Lung microvascular endothelial cell (primary cell): ENCODE measurements around the gene GLS. TPM values are rescaled to one million over a fixed set of nuclear protein-coding genes. Genes with fewer than 3 reads are reported as not detected.
"Not testable (repeated sequence)": the region's sequence is repeated elsewhere in the genome, so short reads cannot be mapped to it uniquely, and the experiment has no call there.

Experiments used
- DNase-seq, 2 donors: peaks; one replicate each; pipeline versions ENCODE4 v3.0.0 to v3.0.0-alpha.2; 2010; ENCODE audit warnings: low read depth in 2 of 2
- total RNA-seq: library from RNA; depleted of rRNA; stranded (reverse); fragments of >200 nt; gene quantifications from 2 replicates; pipeline ENCODE4 v1.2.1, GENCODE V29; 2014

Gene GLS
- total RNA-seq, 1 donor from 2014 or later = 231 TPM

GRCh38 chr2:190988910-190989309 lies 108.3 kb downstream of the GLS start:
- no peak for DNase-seq

GRCh38 chr2:190990132-190990531 lies 109.5 kb downstream of the GLS start:
- no peak for DNase-seq

DNA sequence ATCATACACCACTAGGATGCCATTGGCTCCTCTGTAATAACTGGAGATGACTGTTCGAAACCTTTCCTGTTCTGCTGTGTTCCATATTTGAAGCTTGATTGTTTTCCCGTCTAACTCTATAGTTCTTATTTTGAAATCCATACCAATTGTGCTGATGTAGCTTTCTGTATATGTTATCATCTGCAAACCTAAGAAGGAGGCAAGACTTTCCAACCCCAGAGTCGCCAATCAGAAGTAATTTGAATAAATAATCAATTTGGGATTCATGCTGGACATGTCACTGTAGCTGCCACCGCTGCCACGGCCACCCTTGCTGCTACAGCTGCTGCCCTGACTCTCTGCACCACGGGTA lies 112.6 kb downstream of the GLS start:
- no peak for DNase-seq

DNA sequence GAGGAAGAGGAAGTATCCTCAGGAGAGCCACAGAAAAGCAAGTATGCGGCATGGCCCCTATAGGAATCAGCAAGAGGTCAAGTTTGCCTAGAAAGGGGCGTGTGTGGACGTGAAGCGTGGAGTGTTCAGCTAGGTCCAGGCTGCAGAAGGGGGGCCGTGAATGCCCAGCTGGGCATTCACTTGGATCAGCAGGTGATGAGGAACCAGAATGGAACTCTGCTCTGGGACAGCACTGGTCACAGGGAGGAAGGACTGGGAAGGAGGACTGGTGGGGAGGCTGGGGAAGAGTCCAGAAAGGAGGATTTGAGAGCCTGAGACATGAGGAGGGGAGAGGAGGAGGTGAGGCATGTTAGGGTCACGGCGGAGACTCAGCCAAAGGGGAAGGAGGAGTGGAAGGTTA lies 113.5 kb downstream of the GLS start:
- DNase-seq = no peak

DNA sequence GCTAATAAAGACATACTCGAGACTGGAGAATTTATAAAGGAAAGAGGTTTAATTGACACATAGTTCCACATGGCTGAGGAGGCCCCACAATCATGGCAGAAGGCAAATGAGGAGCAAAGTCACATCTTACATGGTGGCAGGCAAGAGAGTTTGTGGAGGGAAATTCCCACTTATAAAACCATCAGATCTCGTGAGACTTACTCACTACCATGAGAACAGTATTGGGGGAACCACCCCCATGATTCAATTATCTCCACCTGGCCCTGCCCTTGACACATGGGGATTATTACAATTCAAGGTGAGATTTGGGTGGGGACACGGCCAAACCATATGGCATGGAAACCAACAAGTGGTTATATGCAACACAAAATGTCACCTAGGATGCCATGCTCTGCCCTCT lies 114.7 kb downstream of the GLS start:
- not testable (repeated sequence) for DNase-seq

DNA sequence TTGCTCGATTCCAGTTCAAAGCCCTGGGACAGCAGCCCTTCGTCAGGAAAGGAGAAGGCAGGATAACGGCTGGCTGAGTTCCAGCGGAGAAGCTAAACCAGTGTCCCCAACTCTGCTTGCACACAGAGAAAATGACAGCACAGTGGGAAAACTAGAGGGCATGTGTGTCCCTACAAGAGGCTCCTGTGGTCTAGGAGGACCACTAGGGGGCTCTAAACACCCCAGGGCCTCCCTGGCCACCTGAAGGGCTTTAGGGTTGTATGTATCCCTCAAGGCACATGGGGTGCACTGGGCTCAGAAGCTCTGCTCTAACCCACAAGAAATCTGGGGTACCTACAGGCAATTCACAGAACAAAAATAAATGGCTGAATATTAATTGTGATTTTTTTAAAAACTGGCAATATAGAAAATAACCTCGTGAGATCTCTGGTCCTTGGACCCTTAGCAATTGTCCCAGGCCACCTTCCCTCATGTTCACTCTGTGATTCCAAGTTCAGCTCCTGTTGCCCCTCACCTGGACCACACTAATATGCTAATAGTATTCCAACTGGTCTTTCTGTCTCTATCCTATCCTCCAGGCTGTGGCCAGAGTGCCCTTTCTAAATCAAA lies 115.8 kb downstream of the GLS start:
- peak; percentile 54 to 70 for DNase-seq

GRCh38 chr2:190996947-190997346 lies 116.3 kb downstream of the GLS start:
- no peak for DNase-seq

- no peak for DNase-seq
Observed at GRCh38 chr2:190997526-190998113, 117.0 kb downstream of the GLS start.

DNA sequence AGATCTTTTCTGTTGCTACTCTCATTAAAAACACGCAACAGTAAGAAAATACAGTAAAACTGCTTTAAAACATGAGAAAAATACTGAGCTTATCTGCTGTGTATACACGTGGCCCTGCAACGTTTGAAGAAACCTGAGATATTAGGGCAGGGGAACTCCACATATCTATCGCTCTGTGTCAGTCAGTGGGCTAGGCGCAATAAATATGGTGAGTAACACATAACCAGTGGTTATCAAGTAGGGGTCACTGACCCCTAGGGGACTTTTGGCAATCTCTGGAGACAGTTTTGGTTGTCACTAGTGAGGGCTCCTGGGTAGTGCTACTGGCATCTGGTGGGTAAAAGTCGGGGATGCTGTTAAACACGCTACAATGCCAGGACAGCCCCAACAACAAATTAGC lies 118.4 kb downstream of the GLS start:
- no peak for DNase-seq

GRCh38 chr2:190999949-191000665 lies 119.5 kb downstream of the GLS start:
- no peak for DNase-seq

DNA sequence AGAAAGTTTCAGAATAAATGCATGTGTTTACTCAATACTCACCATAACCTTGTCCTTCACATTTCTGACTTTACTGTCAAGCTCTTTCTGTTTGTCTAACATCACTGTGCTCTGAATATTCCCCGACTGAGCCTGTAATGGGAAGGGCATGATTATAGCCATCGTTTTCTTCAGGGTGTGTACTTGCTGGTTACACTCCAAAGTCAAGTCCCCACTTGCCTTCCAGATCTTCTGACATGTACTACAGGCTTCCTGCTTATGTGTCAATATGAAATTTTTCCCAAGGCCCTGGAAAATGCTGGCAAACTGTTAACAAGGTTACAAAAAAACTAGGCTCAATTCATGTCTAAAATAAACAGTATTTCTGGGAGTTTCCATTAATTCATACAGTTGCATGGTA lies 120.4 kb downstream of the GLS start:
- peak in 1 of 2 donors; percentile 35 for DNase-seq

GRCh38 chr2:191001624-191002023 lies 121.0 kb downstream of the GLS start:
- DNase-seq = no peak

DNA sequence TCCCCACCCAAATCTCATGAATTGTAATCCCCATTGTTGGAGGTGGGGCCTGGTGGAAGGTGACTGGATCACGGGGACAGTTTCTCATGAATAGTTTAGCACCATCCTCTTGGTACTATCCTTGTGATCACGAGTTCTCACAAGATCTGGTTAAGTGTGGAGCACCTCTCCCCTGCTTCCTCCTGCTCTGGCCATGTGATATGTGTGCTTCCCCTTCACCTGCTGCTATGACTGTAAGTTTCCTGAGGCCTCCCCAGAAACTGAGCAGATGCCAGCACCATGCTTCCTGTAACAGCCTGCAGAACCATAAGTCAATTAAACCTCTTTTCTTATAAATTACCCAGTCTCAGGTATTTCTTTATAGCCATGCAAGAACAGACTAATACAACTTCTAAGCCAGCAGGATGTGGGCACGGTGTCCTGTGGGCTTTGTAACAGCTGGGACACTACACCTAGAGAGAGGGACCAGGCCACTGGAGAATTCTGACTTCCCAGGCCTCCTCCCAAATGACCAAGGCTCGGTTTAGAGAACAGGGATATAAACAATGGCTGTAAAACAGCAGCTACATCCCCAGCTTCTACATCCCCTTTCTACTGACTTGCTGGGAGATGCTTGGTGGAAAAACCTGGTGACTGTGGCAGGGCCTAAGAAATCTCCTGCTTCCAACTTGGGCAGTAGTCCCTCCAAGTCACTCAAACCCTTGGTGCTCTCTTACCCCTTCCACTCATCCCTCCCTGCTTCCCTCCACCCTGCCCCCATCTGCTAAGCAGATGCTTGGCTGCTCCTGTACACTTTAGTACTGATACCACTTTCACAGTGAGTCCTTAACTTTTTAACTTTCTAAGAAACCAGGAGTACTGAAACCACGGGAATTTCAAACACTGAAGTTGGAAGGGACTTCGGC lies 123.0 kb downstream of the GLS start:
- DNase-seq = no peak

DNA sequence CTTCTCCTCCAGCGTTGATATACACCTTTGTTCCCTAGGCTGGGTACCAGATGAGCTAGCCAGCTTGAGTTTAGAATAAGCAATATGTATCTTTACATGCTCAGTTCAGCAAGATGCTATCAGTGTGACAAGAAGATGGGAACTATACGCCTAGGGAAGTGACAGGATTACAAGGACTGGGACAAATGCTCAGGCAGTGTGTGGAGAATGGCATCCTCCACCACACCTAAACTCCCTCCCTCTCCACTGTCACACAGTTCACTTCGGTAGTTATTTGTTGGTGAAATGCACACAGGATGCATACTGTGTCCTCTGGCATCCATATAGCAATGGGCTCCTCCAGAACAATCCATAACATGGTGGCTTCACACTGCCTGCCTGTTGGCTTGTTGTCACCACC lies 125.7 kb downstream of the GLS start:
- DNase-seq = no peak

DNA sequence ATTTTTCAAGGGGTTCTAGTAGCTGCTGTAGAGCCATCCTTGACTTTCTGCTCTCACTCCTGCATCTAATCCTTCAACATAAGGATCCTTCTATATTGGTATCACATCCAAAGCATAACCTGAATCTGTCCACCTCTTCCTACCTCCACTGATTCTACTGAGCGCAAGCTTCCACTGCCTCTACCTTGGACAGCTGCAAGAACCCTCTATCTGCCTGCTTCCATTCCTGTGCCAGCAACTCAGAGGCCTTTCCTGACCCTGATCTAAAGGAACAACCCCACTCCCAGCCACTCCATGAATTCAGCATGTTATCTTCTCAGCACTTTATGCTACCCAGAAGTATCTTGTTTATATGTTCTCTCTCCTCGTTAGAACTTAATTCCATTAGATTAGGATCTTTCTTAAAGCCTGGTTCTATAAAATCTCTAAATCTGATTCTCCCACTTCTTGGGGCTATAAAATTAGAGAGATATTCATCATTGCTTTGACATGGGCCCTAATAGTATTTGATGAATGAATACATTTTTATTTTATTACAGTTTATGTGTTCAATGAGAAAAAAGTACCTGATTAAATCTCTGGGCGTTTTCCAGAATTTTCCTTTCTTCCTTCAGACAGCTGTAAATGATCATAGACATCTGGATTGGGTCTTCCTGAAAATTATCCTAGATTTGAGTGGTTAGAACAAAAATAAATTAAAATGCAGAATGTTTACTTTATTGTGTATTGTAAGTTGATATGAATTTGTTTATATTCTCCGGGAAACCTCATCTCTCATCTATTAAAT lies 126.6 kb downstream of the GLS start:
- DNase-seq = no peak

DNA sequence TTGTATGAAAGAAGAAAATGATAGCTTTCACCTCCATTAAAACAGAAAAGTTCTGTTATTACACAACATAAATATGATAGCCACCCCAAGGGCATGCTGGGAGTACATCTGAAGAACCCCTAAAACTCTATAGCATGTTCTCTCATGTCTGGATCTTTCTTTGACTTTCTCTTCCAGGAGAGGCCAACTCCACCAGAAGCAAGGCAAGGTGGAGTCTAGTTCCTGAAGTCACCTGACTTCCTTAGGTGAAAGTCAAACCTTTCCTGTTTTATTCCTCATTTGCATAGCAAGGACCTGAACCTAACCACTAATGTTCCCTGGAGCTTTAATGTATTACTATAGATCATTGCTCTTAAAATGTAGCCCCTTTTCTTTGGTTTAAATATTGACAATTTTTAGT lies 127.7 kb downstream of the GLS start:
- no peak for DNase-seq

GRCh38 chr2:191009541-191010374 lies 129.1 kb downstream of the GLS start:
- no peak for DNase-seq

DNA sequence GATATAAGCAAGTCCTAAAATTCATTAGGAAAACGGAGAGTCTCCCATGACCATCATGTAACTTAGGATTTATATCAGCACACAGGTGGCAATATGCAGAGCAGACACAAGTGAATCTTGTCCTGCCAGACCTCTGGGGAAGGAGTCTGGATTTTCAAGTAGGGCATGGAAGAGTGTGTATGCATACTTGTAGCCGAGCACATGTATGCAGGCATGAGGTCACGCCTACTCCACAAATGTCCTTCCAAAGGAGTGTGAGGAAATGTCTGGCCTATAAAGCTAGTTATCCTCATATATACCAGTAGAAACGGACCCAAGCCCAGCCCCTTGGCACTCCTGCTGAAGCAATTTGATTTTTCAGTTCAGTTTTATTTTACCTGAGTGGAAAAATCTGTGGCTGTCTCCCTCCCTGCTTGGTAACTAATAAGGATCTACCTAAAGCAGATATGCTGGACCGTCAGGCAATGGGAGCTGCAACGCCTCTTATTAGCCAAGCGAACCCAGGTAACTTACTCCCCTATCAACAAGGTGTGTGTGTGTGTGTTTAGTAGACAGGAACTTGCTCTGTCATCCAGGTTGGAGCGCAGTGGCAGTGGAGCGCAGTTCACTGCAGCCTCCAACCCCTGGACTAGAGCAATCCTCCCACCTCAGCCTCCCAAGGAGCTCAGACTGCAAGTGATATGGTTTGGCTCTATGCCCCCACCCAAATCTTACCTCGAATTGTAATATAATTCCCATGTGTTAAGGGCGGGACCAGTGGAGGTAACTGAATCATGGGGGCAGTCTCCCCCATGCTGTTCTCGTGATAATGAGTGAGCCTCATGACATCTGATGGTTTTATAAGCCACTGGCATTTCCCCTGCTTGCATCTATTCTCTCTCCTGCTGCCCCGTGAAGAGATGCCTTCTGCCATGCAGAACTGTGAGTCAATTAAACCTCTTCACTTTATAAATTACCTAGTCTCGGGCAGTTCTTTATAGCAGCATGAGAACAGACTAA lies 130.6 kb downstream of the GLS start:
- DNase-seq = no peak

GRCh38 chr2:191012346-191012745 lies 131.7 kb downstream of the GLS start:
- DNase-seq = no peak
